T-helper 2 cell treated with Interferon-gamma antibody and Interleukin-4, amounts not matched to agents 100 ng/mL and 5 ng/mL, for 36 hours (primary cell): ENCODE results near the gene SLC7A6OS. TPM values are rescaled to one million over a fixed set of nuclear protein-coding genes. Genes with fewer than 3 reads are reported as not detected.

Experiments
- intact Hi-C: fragments of 100-400 bp; cut with micrococcal nuclease; formaldehyde crosslinking; loops from one replicate; pipeline ENCODE4 v1.15.1; 2023
- total RNA-seq: library from RNA; stranded (reverse); gene quantifications from 2 replicates; pipeline ENCODE4 v1.2.3, GENCODE V29; 2022

Gene SLC7A6OS
- total RNA-seq, 1 donor from 2014 or later: 33.4 TPM

DNA sequence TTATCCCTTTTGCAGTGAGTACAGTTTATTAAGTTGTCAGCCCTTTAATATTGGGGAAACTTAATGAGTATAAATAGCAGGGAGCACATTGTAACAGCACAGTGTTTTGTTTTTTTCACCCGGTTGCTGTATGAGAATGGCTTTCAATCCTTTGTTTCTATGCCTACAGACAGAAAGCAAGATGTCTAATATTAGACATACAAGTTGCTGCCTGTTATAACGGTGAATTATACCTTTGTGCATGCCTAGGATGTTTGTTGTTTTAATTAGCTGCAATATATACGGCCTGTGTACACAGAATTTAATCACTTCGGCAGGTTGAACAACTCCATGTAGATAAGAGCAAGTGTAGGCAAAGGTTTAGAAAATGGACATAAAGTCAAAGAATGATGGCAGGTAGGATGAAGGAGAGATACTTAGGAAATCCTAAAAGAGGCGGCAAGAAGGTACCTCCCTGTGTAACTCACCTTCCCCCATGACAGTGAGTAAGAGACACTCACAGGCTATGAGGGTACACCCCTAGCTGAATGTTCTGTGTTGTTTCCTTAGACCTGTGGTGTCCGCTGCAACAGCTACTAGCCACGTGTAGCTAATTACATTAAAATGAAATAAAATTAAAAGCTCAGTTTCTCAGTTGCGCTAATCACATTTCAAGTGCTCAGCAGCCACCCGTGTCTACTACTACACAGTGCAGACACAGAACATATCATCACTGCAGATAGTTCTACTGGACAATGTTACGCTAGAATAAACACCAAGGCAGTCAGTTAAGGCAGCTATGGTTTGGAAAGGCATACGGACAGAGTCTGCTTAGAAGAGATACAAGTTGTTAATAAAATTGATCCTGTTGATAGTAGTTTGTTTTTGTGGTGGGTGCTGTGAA, 10.9 kb downstream of the SLC7A6OS start:
- intact Hi-C loops: no loop called here

DNA sequence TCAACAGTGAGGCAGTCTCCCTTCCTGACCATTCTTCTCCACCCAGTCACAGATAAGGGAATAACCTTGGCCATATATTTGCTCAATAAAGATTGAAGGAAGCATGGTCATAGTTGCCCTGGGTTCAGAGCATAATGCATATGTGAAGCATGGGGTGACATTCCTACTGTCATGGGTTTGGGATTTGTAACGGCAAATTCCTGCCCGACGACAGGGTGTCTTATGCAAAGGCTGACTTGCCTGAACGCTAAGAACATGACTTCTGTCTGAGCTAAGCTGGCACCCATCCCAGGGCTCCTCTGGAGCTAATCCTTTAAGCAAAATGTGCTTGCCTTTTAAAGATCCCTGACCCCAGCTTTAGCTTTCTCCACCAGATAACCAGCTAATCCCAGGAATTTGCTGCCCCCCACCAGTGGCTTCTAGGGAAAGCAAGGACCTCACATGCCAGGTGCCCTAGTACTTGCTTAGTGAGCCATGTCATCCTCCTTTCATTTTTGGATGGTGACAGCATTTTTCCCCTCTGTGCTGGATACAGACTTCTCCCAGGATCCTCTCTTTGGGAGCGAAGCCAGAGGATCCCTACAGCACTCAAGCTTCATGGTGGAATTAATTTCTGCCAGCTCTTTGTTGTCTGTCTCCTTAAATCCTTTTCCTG, 11.7 kb downstream of the SLC7A6OS start:
- intact Hi-C loops: no loop called here

DNA sequence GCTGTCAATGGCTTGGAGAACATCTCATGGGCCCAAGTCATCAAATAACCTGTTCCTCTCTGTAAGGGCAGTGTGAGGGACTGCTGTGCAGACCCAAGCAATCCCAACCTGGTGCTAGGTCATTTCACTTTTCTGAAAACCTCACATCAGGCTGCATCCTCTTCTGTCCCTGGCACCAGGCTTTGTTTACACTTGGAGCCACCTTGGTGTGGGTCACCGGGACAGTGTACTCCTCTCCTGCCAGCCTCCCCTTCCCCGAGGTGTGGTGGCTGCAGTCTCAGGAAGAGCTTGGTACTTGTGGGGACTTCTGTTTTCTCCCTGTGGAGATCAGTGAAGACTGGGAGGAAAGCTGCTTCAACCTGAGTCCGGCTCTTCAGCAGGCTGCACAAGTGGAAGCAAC, 12.4 kb downstream of the SLC7A6OS start:
- intact Hi-C loops: no loop called here

DNA sequence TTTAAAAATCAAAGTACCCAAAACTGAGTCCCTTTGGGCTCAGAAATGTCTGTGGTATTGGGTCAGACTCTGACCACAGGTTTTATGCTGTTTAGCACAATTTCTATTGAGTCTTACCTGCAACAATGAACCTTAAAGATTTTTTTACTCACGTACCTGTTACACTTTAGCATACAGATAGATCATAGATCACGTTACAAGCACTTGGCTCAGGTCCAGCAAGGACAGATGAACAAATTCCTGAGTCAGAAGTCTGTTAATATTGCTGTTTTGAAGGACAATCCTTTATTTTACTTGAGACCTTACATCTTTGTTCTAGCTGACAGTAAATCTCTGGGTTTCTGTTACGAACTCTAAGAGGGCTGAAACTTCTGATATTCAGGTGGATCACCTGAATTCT, 12.8 kb downstream of the SLC7A6OS start:
- intact Hi-C loops: no loop called here

DNA sequence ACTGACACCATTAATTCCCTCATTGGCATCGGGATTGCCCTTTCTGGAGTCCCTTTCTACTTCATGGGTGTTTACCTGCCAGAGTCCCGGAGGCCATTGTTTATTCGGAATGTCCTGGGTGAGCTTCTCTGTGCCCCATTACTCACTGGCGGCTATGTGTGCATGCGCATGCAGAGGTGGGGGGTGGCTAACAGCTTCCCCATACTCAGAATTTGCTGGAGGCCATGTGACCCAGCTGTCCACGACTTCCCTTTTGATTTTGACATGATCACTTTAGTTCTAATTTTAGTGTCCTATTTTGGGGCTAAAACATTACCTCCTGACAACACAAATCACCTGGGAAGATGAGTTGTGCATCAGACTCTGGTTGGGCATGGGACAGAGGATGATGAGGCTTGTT, 14.1 kb downstream of the SLC7A6OS start:
- intact Hi-C loops: no loop called here

DNA sequence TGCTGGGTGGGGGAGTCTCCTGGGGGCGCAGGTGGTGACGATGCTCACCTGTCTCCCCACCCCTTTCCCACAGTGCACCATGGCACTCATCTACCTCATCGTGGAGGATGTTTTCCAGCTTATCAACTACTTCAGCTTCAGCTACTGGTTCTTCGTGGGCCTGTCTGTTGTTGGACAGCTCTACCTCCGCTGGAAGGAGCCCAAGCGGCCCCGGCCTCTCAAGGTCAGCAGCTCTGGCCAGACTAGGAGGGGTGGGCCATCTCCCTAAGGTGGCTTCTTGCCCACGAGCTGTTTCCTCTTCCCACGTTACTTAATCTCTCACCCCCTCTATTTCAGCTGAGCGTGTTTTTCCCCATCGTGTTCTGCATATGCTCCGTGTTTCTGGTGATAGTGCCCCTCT, 14.5 kb downstream of the SLC7A6OS start:
- intact Hi-C loops: no loop called here

DNA sequence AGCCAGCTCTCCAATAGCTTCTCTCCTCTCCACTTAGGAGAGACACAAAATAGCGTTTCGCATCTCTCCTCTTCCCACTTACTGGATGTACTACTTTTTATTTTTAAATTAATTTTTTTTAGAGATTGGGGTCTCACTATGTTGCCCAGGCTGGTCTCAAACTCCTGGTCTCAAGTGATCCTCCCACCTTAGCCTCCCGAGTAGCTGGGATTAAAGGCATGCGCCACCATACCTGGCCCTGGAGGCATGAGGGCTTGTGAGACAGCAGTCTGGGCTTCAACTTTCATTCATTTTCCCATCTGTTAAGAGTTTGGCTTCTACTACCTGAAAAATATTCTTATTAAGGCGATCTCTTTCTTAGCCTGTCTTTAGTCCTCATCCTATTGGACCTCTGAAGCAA, 18.3 kb downstream of the SLC7A6OS start:
- intact Hi-C loops: no loop called here

DNA sequence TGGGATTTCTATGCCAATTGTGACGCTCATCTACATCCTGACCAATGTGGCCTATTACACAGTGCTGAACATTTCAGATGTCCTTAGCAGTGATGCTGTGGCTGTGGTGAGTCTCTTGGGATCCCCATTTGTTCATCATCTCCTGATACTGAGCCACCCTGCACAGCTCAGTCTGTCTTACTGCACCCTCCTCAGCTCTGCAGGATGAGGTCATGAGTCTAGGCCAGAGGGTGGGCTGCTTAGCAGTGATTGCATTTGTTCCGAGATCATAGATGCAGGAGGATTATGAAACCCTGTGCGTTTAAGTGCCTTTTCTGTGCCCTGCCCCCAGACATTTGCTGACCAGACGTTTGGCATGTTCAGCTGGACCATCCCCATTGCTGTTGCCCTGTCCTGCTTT, 19.5 kb downstream of the SLC7A6OS start:
- intact Hi-C loops: no loop called here

DNA sequence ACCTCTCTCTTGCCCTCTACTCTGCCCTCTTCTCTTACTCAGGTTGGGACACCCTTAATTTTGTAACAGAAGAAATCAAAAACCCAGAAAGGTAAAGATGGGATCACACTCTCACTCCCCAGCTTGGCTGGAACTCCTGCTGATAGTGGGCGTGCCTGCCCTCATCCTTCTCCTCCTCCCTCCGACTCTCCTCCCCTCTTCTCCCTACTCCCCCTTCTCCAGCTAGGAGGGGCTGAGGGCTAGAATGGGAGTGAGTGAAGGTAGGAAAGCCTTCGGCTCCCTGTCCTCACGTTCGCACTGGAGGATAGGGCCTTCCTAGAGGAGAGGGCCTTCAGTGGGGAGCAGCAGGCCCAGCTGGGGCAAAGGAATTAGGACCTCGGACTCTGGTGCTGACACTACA, 20.3 kb downstream of the SLC7A6OS start:
- intact Hi-C loops: no loop called here

DNA sequence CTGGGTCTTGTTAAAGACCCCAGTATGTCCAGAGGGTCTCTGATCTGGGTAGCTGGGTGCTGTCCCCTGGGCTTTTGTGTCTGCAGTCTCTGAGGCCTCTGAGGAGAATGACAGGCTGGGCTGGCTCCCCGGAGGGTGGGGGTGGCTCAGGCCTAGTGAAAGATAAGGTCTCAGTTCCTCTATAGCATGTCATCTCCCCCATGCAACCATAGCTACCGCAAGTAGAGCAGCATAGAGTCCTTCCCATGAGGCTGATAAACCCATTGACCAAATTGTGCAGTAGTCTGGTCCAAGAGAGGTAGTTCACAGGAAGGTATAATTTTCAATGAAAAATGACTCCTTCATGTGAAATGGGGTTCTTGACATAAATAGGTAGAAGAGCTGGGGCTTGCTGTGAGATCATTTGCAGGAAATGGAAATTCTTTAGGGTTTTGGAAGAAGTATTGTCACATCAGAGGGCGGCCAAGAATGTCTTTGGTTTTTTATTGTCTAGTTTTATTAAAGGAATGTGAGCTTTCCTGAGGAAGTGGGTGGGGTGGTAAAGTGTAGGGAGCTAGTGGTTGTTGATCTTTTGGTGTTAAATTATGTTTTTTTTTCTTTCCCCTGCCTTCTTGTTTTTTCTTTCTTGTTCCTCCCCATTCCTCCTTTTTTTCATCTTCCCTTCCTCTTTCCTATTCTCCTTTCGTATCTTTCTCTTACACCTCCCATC, 21.0 kb downstream of the SLC7A6OS start:
- intact Hi-C loops: loop anchor here (1.0 kb wide), 2 partner anchors 21 to 25 kb away; partner anchors contain the start of genes SLC7A6 and SLC7A6OS

DNA sequence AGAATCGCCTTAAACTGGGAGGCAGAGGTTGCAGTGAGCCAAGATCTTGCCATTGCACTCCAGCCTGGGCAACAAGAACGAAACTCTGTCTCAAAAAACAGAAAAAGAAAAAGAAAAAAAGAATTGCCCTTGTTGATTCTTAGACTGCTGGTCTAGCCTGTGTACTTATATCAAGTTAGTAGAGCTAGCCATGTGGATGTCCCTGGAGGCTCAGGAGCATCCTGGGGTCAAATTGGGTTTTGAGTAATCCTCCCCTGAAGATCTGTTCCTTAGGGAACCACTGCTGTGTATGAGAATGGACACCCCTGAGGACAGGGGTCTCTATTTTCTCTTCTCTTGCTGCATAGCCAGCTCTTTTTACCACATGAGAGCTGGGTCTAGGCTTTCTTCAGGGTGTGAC, 21.5 kb downstream of the SLC7A6OS start:
- intact Hi-C loops: loop anchor here (1.0 kb wide), 2 partner anchors 21 to 25 kb away; partner anchors contain the start of genes SLC7A6 and SLC7A6OS

DNA sequence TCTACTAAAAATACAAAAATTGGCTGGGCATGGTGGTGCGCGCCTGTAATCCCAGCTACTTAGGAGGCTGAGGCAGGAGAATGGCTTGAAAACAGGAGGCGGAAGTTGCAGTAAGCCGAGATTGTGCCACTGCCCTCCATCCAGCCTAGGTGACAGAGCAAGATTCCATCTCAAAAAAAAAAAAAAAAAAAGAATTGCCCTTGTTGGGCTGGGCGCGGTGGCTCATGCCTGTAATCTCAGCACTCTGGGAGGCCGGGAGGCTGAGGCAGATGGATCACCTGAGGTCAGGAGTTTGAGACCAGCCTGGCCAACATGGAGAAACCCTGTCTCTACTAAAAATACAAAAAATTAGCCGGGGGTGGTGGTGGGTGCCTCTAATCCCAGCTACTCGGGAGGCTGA, 21.9 kb downstream of the SLC7A6OS start:
- intact Hi-C loops: loop anchor here (1.0 kb wide), 2 partner anchors 22 to 24 kb away; partner anchors contain the start of genes SLC7A6 and SLC7A6OS

DNA sequence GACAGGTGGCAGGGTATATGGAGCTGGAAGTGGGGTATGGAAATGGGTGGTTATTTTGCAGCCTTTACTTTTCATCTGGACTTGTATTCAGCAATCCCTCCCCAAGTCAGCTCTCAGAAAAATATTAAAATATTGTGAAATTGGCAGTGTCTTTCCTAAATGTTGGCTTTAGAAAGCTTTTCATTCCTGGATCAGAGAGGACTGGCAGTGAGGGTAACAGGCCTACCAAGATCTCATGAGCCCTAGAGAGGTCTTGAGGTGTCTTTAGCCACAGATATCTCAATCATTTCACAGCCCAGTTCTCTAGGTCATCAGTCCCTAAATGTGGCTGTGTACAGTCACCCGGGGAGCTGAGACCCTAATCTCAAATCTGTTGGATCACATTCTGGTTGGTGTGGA, 22.5 kb downstream of the SLC7A6OS start:
- intact Hi-C loops: no loop called here

DNA sequence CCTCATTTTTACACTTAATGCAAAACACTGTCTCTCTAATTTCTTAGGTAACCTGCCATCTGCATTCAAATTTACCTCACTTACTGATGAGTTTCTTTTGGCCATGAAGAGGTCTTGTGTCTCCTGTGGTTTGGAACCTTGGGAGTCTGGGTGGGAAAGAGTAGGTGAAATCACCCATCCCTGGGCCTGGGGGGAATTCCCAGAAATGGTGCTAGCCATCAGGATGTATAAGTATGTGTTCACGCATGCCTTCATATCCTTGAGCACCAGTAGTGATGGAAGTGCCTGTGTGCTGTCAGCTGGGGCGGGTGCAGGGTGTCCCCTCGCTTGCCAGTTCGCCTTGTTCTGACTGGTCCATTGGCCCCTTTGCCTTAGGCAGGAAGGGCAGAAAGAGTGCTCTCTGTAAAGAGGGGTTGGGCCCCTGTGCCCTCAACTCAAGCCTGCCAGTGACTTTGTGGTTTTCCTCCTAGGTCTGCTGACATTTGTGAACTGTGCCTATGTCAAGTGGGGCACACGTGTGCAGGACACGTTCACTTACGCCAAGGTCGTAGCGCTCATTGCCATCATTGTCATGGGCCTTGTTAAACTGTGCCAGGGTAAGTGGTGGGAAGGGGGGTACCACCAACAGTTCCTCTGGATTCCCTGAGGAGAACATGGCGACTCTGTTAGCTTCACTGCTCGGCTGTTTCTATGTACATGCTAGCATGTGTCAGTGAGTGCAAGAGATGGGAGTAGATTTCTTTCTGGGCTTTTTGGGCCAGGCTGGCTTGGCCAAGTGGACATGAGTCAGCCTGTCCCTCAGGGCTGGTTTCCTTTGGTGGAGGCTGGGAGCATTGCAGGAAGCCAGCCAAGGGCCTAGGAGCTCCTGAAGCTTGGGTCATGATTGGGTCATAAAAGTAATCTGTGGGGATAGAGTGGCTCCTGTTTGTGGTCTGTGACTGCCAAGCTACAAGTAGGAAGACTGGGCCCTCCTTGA, 23.2 kb downstream of the SLC7A6OS start:
- intact Hi-C loops: no loop called here

DNA sequence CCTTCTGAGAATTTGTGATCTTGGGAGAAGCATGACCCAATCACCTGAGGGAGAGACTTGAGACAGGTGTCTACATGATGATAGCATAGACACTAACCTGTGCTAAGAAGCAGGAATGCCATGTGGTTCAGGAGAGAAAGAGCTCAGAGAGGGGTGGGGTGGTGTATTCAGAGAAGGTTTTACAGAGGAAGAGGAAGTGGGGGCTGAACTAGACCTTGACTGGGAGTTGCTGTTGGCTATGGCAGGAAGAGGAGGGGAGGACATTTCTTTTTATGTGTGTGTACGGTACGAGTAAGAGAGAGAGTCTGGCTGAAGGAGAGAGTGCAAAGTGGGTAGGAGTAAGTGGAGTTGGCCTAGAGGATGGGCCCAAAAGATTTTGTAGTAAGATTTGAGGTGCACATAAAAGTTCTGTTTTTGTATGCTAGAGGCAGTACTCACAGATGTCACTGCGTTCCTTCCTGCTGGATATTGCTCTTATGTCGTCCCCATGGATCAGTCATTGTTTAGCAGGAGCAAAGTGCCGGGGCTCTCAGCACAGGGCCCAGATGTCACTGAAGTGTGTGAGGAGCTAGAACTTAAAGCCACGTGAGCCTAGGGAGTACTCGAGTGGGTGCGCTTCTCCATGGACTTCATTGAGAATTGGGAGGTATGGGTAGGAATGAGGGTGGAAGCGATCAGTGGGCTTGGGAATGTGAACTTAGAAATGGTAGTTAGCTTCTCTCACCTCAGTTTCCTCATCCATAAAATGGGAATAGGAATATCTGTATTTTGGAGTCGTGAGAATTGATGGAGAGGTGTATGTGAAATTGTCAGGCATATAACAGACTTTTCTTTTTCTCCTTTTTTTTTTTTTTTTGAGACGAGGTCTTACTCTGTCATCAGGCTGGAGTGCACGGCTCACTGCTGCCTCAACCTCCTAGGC, 24.3 kb downstream of the SLC7A6OS start:
- intact Hi-C loops: no loop called here

DNA sequence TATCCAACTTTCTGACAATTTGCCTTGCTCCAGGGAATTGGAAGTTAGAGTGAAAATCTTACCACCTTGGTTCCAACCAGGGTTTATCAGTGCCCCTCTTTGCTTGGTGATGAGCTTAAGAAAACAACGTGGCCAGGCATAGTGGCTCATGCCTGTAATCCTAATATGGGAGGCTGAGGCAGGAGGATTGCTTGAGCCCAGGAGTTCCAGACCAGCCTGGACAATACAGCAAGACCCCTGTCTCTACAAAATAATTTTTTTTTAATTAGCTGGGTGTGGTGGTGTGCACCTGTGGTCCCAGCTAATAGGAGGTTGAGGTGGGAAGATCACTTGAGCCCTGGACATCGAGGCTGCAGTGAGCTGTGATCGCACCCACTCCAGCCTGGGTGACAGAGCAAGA, 25.1 kb downstream of the SLC7A6OS start:
- intact Hi-C loops: loop anchor here (2.0 kb wide), 1 partner anchor 25 kb away; the partner anchor contains the start of genes PRMT7 and SLC7A6OS

DNA sequence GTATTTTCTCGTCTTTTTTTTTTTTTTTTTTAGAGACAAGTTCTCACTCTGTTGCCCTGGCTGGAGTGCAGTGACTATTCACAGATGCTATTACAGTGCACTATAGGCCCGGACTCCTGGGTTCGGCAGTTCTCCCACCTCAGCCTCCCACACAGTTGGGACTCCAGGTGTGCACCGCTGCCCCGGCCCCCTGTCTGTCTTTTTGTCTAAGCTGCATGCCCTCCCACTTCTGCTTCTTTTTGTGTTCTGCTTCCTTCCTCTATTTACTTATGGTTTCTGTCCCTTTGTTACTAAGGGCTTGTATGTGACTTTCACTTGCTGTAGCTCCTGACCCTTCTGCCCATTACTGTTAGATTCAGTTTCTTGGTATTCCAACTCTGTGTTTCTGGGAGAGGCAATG, 25.9 kb downstream of the SLC7A6OS start:
- intact Hi-C loops: loop anchor here (2.0 kb wide), 1 partner anchor 26 kb away; the partner anchor contains the start of genes PRMT7 and SLC7A6OS

DNA sequence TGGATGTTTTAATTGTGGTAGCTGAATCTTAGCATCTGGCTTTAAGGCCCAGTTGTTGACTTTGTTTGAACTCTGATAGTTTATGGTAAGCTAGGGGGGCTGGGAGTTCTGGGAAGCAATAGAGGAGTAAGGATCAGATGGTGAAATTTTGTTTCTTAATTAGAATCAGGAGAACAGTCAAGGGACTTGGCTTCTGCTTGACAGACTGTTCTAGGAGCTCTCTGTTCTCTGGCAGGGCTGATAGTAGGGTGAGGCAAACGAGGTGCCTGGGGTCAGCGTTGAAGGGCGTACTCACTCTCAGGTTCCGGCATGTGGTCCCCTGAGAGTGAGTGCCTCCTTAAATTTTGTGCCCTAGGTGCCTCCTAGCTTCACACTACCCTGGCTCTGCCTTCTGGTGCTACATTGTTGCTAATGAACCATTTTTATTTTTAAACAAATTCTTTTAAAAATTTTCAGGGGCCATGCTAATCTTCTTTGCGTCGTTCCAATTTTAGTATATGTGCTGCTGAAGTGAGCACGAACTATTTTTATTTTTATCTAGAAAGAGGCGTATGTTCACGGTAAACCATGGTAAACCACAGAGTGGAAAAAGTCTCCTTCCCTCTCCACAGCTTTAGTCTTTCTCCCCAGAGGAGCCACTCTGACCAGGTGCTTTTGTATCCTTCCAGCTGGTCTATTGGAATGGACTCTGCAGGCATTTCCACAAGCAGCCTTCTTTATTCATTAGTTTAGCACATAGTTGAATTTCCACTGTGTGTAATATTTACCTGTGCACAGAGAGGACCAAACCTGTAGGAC, 26.7 kb downstream of the SLC7A6OS start:
- intact Hi-C loops: loop anchor here (2.0 kb wide), 1 partner anchor 27 kb away; the partner anchor contains the start of genes PRMT7 and SLC7A6OS

DNA sequence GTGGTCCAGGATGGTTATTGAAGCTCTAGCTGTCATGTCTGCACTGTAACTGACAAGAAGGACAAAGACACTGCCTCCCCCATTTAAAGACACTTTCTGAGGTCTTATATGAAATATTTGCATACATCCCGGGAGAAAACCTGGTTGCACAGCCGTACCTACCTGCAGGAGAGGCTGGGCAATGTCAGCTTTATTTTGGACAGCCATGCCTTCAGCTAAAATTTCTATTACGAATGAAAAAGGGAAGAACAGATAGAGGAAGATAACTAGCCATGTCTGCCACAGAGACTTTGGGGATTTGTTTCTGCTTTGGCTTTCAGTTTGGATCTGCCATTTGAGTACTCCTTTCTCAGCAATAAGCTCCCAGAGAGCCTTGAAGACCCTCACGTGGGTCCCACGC, 27.4 kb downstream of the SLC7A6OS start:
- intact Hi-C loops: no loop called here
